ENCODE results near the gene ZNF750.

GRCh38 chr17:82846061-82846691 lies 6.4 kb upstream of the ZNF750 start:
- TF ChIP-seq, protein P1, sequence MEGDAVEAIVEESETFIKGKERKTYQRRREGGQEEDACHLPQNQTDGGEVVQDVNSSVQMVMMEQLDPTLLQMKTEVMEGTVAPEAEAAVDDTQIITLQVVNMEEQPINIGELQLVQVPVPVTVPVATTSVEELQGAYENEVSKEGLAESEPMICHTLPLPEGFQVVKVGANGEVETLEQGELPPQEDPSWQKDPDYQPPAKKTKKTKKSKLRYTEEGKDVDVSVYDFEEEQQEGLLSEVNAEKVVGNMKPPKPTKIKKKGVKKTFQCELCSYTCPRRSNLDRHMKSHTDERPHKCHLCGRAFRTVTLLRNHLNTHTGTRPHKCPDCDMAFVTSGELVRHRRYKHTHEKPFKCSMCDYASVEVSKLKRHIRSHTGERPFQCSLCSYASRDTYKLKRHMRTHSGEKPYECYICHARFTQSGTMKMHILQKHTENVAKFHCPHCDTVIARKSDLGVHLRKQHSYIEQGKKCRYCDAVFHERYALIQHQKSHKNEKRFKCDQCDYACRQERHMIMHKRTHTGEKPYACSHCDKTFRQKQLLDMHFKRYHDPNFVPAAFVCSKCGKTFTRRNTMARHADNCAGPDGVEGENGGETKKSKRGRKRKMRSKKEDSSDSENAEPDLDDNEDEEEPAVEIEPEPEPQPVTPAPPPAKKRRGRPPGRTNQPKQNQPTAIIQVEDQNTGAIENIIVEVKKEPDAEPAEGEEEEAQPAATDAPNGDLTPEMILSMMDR (IDR thresholded peaks at IDR 0.05) = no peak
- TF ChIP-seq EZH2 (IDR thresholded peaks at IDR 0.05) = no peak

Measured in neural progenitor cell (in vitro differentiated cells).